ENCODE measurements around the gene EXT2. TPM values are rescaled to one million over a fixed set of nuclear protein-coding genes. Genes with fewer than 3 reads are reported as not detected.

The EXT2 gene
- total RNA-seq, 2 donors from 2014 or later: 47.7 to 60.3 TPM

DNA sequence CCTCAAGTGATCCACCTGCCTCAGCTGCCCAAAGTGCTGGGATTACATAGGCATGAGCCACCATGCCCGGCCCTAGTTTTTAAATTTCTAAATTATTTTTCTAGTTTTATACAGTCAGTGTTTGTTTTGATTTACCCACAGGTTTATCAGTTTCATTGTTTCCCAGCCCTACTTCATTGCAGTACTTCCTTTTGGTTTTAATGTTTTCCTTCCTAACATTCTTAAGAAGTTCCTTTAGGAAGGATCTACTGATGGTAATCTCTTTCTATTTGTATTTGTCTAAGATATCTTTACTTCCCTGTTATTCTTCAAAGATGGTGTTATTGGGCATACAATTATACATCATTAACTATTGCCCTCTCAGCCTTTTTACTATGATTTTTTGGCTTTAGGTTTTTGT is 4.9 kb upstream of the EXT2 start:
- 86% methylated on average over 1 of the region's 1 CpG; no CpG with 5 or more reads in 1 of the 2 experiments for WGBS, 2 experiments (ENCODE audit: insufficient coverage in 1 of 2, insufficient read length in 1 of 2)
- H3K36me3 ChIP-seq (ENCODE audit: control insufficient read depth, insufficient read depth, low read length): no peaks in the 10 kb centered on the region
- H3K27me3 ChIP-seq (ENCODE audit: control insufficient read depth, insufficient read depth, low read length, poor library complexity, severe bottlenecking): no peaks in the 10 kb centered on the region
- peaks cover 22% of the 10 kb centered on the region for H3K36me3 Mint-ChIP-seq (ENCODE audit: low read depth)
- H3K4me1 ChIP-seq (ENCODE audit: control insufficient read depth, insufficient read depth, low read length): no peaks in the 10 kb centered on the region
- no peak for DNase-seq
- TF ChIP-seq, protein P1, sequence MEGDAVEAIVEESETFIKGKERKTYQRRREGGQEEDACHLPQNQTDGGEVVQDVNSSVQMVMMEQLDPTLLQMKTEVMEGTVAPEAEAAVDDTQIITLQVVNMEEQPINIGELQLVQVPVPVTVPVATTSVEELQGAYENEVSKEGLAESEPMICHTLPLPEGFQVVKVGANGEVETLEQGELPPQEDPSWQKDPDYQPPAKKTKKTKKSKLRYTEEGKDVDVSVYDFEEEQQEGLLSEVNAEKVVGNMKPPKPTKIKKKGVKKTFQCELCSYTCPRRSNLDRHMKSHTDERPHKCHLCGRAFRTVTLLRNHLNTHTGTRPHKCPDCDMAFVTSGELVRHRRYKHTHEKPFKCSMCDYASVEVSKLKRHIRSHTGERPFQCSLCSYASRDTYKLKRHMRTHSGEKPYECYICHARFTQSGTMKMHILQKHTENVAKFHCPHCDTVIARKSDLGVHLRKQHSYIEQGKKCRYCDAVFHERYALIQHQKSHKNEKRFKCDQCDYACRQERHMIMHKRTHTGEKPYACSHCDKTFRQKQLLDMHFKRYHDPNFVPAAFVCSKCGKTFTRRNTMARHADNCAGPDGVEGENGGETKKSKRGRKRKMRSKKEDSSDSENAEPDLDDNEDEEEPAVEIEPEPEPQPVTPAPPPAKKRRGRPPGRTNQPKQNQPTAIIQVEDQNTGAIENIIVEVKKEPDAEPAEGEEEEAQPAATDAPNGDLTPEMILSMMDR (conservative IDR thresholded peaks at IDR 0.05): no peak
- no peak overlapping the region for H3K4me3 ChIP-seq (ENCODE audit: low read length)
- H3K4me1 Mint-ChIP-seq: peaks cover 2% of the 10 kb centered on the region
- H3K27ac Mint-ChIP-seq: no peak overlapping the region
- peaks cover 5% of the 10 kb centered on the region for H3K27me3 Mint-ChIP-seq (ENCODE audit: insufficient read depth)
- no peak overlapping the region for H3K4me3 Mint-ChIP-seq
- H3K9me3 Mint-ChIP-seq: peaks cover 23% of the 10 kb centered on the region
- H3K27ac ChIP-seq (ENCODE audit: low read depth, low read length): no peak overlapping the region
- H3K9me3 ChIP-seq (ENCODE audit: control insufficient read depth, low read length): peaks cover 16% of the 10 kb centered on the region
- no peak overlapping the region for H3K9ac ChIP-seq (ENCODE audit: extremely low read depth, low read length, poor library complexity, severe bottlenecking)

- 51 to 56% methylated on average over 7 to 10 of the region's 11 CpGs for WGBS, 2 experiments (ENCODE audit: insufficient coverage in 1 of 2, insufficient read length in 1 of 2)
- Histone ChIP-seq H3K27me3 (ENCODE audit: control insufficient read depth, insufficient read depth, low read length, poor library complexity, severe bottlenecking) (no peaks in the 10 kb centered on the region), H3K27ac (ENCODE audit: low read depth, low read length) (no peak overlapping the region), H3K4me3 (ENCODE audit: low read length) (no peak overlapping the region), H3K9me3 (ENCODE audit: control insufficient read depth, low read length) (peaks cover 6% of the 10 kb centered on the region), H3K4me1 (ENCODE audit: control insufficient read depth, insufficient read depth, low read length) (no peaks in the 10 kb centered on the region), H3K9ac (ENCODE audit: extremely low read depth, low read length, poor library complexity, severe bottlenecking) (no peak overlapping the region), H3K36me3 (ENCODE audit: control insufficient read depth, insufficient read depth, low read length) (no peaks in the 10 kb centered on the region)
- TF ChIP-seq, protein P1 (conservative IDR thresholded peaks at IDR 0.05): peak; percentile 89
- Mint-ChIP-seq H3K4me3 (no peak overlapping the region), H3K27ac (no peak overlapping the region), H3K4me1 (peaks cover 5% of the 10 kb centered on the region), H3K9me3 (peaks cover 8% of the 10 kb centered on the region), H3K27me3 (ENCODE audit: insufficient read depth) (peaks cover 2% of the 10 kb centered on the region), H3K36me3 (ENCODE audit: low read depth) (peaks cover 8% of the 10 kb centered on the region)
- DNase-seq: peak; percentile 93
Measured at GRCh38 chr11:44094260-44094868, 1.1 kb upstream of the EXT2 start.

DNA sequence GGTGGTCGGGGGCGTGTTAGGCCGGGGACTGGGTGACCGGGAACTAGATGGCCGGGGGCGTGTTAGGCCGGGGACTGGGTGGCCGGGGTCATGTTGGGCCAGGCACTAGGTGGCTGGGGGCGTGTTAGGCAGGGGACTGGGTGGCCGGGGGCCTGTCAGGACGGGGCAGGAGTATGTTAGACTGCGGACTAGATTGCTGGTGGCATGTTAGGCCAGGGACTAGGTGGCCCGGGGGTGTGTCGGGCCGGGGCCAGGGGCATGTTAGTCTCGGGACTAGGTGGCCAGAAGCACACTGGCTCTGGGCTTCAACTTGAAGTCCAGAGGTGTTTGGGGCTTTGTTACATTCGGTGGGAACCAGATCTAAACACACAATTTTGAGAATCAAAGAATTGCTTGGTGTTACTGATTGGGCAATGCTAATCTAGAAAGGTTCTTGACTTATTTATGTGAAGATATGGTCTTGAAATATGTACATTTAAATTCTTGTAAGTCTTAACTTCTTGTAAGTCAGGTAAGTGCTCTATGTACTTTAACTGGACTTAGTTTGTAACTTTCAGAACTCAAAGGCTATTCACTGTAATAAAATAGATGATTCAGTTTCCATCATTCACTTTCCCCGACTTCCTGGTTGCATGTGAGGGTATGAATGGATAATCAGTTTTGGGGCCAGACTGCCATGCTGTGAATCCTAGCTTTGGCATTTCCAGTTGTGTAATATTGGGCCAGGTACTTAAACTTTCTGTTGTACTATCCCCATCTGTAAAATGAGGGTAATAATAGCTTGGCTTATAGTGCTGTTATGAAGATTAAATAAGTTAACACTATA is 1.1 kb downstream of the EXT2 start:
- H3K9me3 Mint-ChIP-seq: no peaks in the 10 kb centered on the region
- H3K27ac Mint-ChIP-seq: no peak overlapping the region
- Histone ChIP-seq H3K4me3 (ENCODE audit: low read length) (peak overlapping the region; percentile 86), H3K36me3 (ENCODE audit: control insufficient read depth, insufficient read depth, low read length) (no peaks in the 10 kb centered on the region), H3K4me1 (ENCODE audit: control insufficient read depth, insufficient read depth, low read length) (no peaks in the 10 kb centered on the region), H3K27ac (ENCODE audit: low read depth, low read length) (no peak overlapping the region), H3K27me3 (ENCODE audit: control insufficient read depth, insufficient read depth, low read length, poor library complexity, severe bottlenecking) (no peaks in the 10 kb centered on the region), H3K9ac (ENCODE audit: extremely low read depth, low read length, poor library complexity, severe bottlenecking) (no peak overlapping the region), H3K9me3 (ENCODE audit: control insufficient read depth, low read length) (no peaks in the 10 kb centered on the region)
- DNase-seq: no peak
- H3K27me3 Mint-ChIP-seq (ENCODE audit: insufficient read depth): no peaks in the 10 kb centered on the region
- TF ChIP-seq, protein P1 (conservative IDR thresholded peaks at IDR 0.05): no peak
- 19% methylated on average over 18 of the region's 18 CpGs; no CpG with 5 or more reads in 1 of the 2 experiments for WGBS, 2 experiments (ENCODE audit: insufficient coverage in 1 of 2, insufficient read length in 1 of 2)
- H3K36me3 Mint-ChIP-seq (ENCODE audit: low read depth): peaks cover 9% of the 10 kb centered on the region
- H3K4me1 Mint-ChIP-seq: peaks cover 5% of the 10 kb centered on the region
- peak overlapping the region; percentile 76 for H3K4me3 Mint-ChIP-seq

Measured in endodermal cell (in vitro differentiated cells).